Fibroblast of pulmonary artery (primary cell): ENCODE results near the gene RTF2.

Experiments used
- DNase-seq: peaks from one replicate; pipeline ENCODE4 v3.0.0-alpha.2; 2010; ENCODE audit warnings: low read depth
- H3K4me3 ChIP-seq: replicated peaks from 2 replicates; pipeline ENCODE4 v1.5.1; 2011; ENCODE audit warnings: low read depth, mild to moderate bottlenecking, control low read depth, low read length, moderate library complexity
- TF ChIP-seq, protein P1 (sequence below): IDR thresholded peaks from 2 replicates; pipeline ENCODE4 v1.5.1; 2011; ENCODE audit warnings: mild to moderate bottlenecking, control low read depth, low read length, inconsistent platforms; ENCODE audit errors: missing control alignments

Gene RTF2

DNA sequence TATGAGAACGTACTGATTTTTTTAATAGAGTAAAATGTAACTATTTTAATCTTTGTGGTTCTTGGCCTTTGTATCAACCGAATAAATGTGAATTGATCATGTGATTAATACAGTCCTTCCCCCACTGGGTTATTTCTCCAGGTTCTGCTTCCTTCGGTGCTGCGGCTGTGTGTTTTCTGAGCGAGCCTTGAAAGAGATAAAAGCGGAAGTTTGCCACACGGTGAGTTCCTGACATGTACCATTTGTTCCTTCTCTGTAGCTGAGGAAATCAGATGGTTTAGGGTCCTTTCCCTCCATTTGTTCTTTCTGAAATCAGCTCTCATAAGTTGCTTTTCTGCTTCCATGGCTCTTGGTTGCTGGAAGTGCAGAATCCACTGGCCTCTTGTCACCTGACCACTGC, 15.5 kb downstream of the RTF2 start:
- no peak for DNase-seq
- TF ChIP-seq, protein P1, sequence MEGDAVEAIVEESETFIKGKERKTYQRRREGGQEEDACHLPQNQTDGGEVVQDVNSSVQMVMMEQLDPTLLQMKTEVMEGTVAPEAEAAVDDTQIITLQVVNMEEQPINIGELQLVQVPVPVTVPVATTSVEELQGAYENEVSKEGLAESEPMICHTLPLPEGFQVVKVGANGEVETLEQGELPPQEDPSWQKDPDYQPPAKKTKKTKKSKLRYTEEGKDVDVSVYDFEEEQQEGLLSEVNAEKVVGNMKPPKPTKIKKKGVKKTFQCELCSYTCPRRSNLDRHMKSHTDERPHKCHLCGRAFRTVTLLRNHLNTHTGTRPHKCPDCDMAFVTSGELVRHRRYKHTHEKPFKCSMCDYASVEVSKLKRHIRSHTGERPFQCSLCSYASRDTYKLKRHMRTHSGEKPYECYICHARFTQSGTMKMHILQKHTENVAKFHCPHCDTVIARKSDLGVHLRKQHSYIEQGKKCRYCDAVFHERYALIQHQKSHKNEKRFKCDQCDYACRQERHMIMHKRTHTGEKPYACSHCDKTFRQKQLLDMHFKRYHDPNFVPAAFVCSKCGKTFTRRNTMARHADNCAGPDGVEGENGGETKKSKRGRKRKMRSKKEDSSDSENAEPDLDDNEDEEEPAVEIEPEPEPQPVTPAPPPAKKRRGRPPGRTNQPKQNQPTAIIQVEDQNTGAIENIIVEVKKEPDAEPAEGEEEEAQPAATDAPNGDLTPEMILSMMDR: no peak
- no peak overlapping the region for H3K4me3 ChIP-seq

DNA sequence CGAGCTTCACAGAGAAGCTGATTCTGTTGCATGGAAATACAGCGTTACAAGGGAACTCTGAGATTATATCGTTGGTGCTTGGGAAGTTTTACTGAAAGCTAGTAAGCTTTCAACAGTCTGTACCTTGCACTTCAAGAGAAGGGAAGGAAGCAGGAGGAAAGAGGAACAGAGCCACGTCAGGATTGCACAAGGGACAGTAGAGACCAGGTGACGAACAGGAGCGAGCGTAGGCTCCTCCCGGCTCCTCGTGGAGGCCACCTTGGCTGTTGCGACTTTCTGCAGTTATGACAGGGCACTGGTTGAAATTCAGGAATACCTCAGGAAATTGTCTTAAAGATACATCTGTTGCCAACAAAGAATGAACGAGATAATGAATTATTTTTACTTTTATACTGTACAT, 18.8 kb downstream of the RTF2 start:
- H3K4me3 ChIP-seq: no peak overlapping the region
- TF ChIP-seq, protein P1: no peak
- DNase-seq: no peak

DNA sequence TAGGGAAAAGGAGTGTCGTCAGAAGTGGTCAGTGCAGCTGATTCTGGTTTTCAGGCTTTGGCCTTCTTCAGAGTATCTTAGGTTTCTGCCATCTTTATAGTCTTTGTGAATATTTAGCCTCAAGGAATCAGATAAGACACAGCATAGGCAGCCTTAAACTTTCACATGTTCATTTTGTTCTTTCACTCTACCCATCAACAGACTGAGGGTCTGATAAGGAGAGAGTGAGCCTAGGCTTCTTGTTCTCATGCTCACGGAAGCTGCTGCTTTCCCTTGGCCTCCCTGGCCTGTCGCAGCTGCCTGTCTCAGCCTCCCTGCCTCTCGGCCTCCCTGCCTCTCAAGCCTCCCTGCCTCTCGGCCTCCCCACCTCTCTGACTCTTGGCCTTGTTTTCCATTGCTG, 20.1 kb downstream of the RTF2 start:
- H3K4me3 ChIP-seq: no peak overlapping the region
- no peak for DNase-seq
- TF ChIP-seq, protein P1: no peak

DNA sequence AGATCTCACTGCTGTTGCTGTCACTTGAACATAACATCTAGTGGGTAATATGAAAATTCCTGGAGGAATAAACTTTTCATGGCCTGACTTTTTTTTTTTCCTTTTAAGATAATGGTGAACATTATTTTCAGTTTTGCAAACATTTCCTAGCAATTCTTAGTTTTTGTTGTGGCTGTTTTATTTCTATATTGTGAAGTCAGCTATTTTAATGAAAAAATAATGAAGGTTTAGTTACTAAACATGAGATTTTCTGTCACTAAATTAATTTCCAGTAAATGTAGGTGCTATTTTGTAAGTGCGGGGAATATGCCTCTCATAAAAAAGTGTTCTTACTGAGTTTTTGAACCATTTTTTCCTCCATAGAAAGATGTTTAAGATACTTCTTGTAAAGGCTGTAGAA, 32.7 kb downstream of the RTF2 start:
- DNase-seq: no peak
- no peak overlapping the region for H3K4me3 ChIP-seq
- TF ChIP-seq, protein P1: no peak

DNA sequence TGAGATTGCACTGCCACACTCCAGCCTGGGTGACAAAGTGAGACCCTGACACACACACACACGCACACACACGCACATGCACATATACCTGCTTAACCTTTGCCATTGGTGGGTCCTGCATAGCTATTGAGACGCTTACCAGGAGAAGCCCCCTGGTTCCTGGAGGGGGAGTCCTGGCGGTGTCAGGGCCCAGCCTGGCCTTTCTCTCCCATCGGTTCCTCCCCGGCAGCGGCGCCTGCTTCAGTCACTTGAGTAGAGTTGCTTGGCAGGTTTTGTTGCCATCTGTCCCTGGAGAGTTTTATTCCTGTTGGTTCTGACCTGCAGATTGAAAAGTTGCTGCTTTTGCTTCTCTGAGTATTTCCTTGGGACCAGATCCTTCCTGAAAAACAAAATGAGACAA, 35.5 kb downstream of the RTF2 start:
- DNase-seq: no peak
- no peak overlapping the region for H3K4me3 ChIP-seq
- TF ChIP-seq, protein P1: no peak

DNA sequence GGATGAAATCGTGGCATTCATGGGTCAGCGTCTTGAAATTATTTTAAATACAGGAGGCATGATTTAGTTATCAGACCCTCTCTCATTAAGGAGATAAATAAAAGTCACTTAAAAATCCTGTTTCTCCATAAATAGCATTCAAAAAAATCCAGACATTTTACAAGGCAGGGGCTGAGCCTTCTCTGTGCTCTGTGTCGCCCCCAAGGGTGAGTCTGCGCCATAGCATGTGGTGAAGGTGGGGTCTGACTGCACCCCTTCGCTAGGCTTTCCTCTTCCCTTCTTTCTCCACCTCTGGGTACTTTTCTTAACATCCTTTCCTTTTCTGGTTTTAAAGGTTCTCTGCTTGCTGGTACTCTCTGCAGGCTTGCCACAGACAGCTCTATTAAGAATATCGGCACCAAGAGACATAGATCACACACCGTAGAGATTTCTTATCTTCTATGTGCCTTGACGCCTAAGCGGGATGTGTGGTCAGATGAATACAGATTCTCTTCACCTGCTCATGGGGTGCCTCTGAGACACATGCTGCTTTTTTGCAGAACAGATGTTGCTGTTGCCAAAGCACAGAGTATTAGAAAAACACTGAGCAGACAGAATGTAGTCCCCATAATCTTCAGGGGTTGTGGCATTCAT, 36.1 kb downstream of the RTF2 start:
- no peak for DNase-seq
- TF ChIP-seq, protein P1: peak; percentile 50
- no peak overlapping the region for H3K4me3 ChIP-seq

DNA sequence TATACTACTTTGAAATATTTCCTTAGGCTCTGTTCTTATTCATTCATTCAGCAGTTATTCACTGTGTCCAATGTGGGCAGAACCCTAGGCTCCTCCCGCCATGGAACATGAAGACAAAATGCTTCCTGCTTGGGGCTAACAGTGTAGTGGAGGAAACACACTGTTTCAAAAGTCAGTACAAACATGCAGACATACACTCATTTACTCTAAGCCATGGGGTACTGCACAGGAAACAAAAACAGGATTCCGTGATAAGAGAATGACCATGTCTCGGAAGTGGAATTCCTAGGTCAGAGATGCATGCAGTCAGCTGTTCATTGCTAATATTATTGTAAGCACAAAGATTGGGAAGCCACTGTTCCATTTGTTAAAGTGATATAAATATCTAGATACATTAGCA, 37.7 kb downstream of the RTF2 start:
- TF ChIP-seq, protein P1: no peak
- no peak overlapping the region for H3K4me3 ChIP-seq
- peak; percentile 64 for DNase-seq
